Breast epithelium (tissue), 3 donors: ENCODE measurements around the gene AHRR.

Source experiments
- POLR2AphosphoS5 ChIP-seq, 3 donors: sonication (generic); formaldehyde crosslinking; IDR thresholded peaks; one replicate each; pipeline ENCODE4 v1.6.1; 2017; ENCODE audit warnings: antibody characterized with exemption in 3 of 3
- TF ChIP-seq, protein P1 (sequence below), 3 donors: fragments of 450-650 bp; IDR thresholded peaks; one replicate each; pipeline ENCODE4 v1.5.1; 2016 to 2017; ENCODE audit warnings: antibody characterized with exemption in 3 of 3, mild to moderate bottlenecking in 3 of 3, moderate library complexity in 3 of 3

DNA sequence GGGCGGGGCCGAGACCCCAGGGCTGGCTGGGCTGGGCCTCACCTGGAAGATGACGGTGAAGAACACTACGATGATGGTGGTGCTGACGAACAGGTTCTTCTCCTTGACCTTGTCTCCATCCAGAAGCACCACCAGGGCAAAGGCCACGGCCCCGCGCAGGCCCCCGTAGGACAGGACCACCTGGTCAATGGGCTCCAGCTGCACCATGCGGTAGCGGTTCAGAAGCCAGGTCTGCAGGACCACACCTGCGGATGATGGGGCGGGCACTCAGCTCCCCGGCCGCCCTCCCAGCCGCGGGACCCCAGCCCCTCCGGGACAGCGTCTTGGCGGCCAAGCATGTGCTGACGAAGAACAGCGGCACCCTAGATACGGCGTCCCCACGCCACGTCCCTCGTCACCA lies 161.0 kb downstream of the AHRR start:
- no peak for TF ChIP-seq POLR2AphosphoS5 (IDR thresholded peaks at IDR 0.05)
- TF ChIP-seq, protein P1, sequence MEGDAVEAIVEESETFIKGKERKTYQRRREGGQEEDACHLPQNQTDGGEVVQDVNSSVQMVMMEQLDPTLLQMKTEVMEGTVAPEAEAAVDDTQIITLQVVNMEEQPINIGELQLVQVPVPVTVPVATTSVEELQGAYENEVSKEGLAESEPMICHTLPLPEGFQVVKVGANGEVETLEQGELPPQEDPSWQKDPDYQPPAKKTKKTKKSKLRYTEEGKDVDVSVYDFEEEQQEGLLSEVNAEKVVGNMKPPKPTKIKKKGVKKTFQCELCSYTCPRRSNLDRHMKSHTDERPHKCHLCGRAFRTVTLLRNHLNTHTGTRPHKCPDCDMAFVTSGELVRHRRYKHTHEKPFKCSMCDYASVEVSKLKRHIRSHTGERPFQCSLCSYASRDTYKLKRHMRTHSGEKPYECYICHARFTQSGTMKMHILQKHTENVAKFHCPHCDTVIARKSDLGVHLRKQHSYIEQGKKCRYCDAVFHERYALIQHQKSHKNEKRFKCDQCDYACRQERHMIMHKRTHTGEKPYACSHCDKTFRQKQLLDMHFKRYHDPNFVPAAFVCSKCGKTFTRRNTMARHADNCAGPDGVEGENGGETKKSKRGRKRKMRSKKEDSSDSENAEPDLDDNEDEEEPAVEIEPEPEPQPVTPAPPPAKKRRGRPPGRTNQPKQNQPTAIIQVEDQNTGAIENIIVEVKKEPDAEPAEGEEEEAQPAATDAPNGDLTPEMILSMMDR (IDR thresholded peaks at IDR 0.05) = no peak
